NCI-H2227 treated with DMSO at 0.1 percent for 48 hours (cell line): ENCODE measurements around the gene MYL12A.
A peak's percentile ranks its signal among the peaks of the same experiment; 100 is the strongest.
"Not testable (repeated sequence)": the region's sequence is repeated elsewhere in the genome, so short reads cannot be mapped to it uniquely, and the experiment has no call there.

Experiments used
- DNase-seq: peaks from one replicate; lab custom pipeline; 2025; lab: John Stamatoyannopoulos, UW

Gene MYL12A

DNA sequence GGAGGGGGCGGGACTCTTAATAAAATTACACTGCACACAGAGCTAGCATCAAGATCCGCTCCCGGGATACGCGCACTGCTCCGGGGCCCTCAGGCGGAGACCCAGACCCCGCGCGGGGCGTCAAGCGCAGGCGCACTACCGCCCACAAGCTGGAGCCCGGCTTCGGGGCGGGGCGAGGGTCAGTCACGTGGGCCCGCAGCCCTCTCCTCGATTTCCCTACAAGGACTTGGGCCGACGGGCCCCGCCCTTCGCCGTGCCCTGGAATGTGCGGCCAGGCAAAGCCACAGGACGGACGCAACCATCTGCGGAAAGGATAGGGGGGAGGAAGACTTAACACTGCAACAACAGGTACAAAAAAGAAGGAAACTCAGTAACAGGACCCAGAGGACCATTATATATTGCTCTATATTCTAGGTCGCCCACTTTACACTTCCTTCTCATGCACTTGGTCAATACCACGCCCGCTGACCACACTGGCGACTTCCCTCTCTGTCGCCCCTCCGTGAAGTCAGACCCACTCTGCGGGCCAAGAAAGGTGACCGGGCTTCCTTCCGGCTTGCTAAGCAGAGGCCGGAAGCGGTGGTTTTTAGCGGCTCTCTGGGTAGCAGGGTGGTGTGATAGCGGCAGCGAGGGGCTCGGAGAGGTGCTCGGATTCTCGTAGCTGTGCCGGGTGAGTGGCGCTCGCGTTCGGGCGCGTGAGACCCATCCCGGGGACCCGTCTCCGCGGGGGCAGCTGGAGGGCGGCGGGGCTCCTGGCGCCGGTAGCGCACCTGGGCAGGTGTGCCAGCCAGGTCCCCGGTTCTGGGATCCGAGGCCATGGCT lies at the start of gene MYL12A:
Gene MYL12A (plus strand): TSS at position 562 of the 822 bp plus-strand sequence. CDS start 5,447 bp downstream, outside the sequence.
- DNase-seq = peak; percentile 98

DNA sequence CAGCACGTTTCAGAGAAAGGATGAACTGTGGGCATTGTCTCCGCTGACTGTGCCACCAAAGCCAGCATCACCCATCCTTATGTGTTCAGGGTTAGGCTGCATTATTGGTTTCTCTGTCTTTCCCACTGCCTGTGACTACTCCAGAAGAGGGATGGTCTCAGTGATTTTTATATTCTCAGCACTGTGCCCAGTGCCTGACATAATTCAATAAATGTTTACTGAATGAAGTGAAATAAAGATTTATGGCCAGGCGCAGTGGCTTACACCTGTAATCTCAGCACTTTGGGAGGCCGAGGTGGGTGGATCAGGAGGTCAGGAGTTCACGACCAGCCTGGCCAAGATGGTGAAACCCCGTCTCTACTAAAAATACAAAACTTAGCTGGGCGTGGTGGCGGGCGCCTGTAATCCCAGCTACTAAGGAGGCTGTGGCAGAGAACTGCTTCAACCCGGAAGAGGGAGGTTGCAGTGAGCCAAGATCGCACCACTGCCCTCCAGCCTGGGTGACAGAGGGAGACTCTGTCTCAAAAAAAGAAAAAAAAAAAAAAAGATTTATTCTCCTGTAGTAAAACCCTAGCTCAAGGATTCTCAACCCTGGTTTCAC lies 49.2 kb upstream of the MYL12A start:
- DNase-seq = not testable (repeated sequence)

DNA sequence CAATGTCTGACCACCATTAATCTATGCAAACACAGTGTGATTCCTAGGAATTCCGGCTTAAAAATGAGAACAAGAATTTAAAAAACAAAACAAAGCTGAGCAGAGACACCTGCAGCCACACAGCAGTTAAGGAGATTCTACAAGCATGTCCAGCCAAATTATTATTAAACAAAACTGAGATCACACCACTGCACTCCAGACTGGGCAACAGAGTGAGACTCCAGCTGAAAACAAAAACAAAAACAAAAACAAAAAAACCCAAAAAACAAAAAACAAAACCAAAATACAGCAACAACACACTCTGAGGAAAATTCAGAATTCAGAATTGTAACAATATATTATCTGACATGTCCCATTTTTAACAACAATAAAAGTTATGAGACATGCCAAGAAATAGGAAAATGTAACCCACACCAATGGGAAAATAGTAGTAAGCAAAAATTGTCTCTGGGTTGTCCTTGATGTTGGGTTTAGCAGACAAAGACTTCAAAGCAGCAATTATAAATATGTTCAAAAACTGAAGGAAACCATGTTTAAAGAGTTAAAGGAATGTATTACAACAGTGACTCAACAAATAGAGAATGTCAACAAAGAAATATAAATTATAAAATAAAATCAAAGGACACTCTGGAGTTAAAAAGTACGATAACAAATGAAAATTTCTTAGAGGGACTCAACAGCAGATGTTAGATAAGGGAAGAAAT lies 47.5 kb upstream of the MYL12A start:
- no peak for DNase-seq

DNA sequence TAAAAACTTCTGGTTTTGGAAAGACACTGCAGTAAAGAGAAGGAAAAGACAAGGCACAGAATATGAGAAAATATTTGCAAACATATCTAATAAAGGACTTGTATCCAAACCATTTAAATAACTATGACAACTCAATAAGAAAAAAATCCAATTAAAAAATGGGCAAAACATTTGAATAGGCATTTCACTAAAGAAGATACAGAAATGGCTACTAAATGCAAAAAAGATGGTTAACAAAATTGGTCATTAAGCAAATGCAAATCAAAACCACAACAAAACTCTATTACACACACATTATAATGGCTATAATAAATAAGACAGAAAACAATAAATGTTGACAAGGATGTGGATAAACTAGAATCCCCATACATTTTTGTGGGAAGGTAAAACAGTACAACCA lies 42.4 kb upstream of the MYL12A start:
- DNase-seq = no peak

DNA sequence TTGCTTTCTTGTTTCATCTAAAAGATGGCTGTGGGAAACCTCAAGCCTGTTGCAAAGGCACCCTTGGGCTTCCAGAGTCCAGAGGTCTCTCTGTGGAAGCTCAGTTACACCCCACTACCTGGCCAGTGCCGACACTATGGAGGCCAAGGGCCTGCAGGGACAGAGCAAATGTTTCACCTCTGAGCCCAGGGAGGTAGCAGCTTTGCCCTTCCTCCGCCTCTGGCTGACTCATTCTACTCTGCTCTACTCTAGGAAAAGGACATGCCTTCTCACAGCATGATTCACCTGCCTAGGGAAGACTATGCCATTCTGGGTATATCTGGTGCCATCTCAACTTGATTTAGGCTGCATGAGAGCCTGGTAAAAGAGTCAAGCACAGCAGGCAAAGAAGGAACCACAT lies 40.0 kb upstream of the MYL12A start:
- DNase-seq = no peak

DNA sequence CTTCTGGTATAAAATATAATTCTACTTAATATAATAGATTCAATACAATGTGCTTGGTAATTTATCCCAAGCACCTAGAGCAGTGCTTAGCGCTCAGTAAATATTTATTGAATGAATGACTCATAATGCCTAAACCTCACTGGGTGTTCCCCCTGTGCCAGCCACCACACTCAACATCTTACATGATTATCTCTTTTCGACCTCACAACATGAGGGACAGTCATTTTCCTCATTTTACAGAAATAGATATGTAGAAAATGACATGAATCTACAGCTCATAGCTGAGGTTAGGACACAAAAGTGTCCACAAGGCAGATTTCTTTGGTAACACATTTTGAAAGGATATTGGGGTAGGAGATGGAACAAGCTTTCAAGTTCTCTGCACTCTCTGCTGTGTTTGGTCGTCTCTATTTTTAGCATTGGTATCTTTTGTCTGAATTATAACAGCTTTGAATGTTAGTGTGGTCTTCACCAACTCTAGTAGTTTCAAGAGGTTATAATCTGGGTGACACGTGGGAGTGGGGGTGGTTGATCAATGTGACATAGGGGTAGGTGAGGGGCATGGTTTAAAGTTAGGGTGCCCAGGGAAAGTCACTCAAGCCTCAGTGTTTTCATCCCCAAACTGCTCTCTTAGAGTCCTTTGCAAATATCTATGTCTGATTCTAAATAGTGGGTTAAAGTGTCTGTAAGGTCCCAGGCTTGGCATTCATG lies 37.6 kb upstream of the MYL12A start:
- no peak for DNase-seq

DNA sequence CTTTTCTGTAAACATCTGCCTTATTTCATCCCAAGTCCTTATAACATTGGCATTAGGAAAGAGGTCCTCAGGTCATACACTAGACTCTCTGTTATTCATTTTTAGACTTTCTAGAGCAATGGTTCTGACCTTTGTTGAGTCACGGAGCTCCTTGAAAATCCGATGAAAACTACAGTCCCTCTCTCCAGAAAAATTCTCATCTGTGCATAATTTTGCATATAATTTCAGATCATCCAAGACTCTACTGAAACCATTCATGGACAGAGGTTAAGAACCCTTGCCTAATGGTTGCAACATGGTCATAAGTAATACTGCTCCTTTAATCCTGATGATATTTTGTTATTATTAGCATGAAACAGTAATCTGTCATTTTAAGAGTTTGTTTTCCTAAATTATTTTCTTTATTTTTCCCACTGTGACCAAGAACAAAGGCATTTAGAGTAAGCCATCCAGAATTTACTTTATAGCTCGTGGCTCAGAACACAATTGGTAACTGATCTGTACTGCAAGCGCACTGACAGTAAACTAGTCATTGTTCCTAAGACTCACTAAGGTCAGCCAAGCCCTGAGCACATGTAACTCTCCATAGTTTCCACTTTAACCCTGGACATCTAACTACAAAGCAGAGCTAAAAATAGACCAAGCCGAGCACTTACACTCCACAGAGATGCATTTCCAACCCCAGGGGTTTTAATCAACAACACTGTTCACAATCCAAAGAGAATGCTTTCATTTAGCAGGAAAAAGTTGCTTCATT lies 36.2 kb upstream of the MYL12A start:
- peak; percentile 83 for DNase-seq

DNA sequence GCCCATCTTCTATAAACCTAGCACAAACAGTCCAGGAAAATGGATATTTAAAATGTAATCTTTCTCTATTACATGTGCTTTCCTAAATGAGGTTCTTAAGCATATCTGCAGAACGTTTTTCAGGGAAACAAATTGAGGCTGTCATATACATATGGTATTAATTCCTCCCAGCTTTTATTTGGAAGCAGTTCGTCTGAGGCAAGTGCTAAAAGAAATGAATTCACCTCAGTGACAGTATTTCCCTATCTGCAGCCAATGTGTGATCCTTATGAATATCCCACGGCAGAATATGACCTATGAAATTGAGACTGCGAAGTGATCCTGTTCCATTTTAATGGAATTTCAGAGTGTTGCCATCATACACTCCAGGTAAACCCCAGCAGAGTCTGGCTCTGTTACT lies 34.9 kb upstream of the MYL12A start:
- DNase-seq = no peak

DNA sequence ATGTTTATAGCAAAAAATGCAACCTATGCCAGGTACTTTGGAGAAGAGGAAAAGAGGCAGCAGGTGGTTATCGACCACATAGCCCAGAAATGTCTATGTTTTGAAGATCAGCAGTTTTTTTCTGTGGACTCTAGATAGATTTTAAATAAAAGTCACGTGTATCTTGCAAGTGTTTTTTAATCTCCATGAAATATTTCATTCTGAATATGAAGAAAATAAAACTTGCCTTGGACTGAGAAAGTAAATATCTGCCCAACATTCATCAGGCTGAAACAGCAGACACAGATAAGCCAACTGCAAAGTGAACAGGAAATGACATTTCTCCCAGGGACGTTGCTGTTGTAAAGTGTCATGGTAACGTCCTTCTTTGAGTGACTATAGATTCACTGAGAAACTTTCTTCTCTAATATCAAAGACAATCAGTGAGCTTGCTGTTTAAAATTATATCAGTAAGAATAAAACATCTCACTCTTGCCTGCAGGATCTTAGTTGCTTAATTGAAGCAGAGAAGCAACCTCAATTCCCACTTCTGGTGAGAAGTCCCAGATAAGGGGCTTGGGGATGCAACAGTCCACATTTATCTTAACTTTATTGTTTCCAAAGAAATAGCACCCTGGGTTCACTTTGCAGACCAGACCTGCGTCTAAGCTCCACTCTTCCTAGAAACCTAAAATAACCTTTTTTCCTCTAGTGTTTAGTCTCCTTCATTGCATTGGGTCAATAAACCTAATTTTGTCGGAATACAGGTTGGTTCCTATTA lies 34.1 kb upstream of the MYL12A start:
- DNase-seq = no peak

DNA sequence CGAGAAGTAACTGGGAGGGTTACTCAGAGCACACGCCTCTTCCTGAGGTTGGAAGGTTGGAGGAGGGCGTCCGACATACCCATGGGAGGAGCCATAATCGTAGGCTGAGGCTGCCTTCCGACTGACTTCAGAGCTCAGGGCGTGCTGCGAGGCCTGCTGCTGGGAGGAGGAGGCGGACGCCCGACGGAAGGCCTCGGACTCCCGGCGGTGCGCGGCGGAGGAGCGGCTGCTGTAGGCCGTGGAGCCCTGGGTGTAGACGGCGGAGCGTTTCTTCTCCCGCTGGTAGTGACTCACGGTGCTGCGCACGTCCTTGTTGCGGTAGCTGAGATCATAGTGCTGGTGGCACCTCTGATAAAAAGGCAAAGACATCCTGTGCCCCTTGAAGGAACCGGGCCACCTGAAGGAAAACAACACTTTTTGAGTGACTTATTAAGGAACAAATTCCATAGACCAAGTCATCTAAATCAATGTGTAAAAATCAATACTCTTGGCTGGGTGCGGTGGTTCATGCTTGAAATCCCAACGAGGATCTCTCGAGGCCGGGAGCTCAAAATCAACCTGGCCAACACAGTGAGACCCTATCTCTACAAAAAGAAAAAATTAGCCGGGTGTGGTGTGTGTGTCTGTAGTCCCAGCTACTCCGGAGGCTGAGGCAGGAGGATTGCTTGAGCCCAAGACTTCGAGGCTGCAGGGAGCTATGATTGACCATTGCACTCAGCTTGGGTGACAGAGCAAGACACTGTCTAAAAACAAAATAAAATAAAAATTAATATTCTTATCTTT lies 32.6 kb upstream of the MYL12A start:
- no peak for DNase-seq

DNA sequence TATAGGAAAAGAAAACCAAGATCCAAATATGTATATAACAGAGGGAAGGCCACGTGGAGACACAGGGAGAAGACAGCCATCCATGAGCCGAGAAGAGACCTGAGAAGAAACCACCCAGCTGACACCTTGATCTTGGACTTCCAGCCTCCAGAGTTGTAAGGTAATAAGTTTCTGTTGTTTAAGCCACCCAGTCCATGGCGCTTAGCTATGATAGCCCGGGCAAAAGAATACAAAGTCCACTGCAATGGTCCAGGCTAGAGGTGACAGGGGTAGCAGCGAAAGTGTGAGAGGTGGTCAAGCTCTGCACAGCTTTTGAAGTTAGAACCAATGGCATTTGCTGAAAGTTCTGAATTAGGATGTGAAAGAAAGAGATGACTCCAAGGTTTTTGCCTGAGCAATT lies 30.6 kb upstream of the MYL12A start:
- DNase-seq = no peak

DNA sequence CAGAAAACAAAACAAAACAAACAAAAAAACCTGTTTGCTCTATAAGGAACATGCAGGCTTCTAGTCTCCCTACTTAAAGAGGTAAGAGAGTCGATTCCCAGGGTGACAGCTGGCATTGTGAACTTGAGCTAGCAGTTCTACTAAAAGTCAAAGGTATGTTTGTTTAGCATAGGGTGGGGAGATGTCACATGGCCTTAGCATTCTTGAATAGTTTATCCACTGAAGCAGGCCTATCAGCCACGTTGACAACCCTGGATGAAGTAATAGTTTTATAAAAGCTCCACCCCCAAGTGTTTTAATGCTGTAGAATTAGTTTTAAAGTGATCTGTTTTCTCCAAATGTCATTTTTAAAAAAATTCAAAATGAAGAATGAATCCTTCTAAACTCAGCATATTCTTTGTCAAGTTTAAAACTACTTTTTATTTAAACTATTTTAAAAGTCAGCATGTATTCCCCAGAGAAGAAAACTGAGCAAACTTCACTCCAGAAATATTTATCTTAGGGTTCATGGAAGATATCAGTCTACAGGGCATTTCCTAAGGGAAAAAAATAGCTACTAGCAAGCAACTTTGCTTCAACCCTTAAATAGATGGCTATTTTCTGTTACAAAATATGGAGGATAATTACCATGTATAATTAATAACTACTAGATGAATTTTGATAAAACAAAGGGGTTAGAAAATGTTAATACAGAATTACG lies 29.5 kb upstream of the MYL12A start:
- no peak for DNase-seq

DNA sequence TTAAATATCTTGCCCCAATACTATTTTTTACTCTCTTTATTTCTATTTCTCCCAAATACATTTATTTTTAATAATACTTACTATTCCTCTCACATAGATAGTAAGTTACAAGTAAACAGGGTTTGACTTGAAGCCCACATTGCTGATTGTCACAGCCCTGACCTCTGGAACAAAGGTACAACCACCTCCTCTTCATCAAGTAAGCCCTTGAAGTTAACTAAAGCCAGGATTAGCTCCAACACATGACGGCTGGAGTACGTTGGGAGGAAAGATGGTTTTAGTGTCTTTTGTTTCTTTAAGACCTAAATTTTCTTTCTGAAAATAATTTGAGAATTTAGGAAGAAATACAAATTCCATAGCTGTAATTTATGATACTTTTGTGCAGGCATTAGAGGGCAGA lies 28.8 kb upstream of the MYL12A start:
- DNase-seq = no peak

DNA sequence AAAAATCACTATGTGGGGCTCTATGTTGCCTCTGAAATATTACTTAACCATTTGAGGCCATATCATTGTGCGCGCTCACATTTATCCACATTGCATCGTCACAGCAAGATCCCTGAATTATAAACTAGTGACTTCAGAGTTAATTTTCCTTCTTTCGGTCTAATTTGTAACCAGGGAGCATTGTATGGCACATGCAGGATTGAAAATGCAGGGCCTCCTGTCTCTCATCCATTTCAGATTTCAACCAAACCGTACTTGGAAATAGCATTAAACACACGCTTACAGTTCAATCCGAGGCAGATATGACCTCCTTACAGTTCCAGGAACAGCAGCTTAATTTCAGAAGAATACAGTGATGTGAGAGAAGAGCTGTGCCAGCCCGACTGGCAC lies 28.4 kb upstream of the MYL12A start:
- DNase-seq = peak; percentile 24

DNA sequence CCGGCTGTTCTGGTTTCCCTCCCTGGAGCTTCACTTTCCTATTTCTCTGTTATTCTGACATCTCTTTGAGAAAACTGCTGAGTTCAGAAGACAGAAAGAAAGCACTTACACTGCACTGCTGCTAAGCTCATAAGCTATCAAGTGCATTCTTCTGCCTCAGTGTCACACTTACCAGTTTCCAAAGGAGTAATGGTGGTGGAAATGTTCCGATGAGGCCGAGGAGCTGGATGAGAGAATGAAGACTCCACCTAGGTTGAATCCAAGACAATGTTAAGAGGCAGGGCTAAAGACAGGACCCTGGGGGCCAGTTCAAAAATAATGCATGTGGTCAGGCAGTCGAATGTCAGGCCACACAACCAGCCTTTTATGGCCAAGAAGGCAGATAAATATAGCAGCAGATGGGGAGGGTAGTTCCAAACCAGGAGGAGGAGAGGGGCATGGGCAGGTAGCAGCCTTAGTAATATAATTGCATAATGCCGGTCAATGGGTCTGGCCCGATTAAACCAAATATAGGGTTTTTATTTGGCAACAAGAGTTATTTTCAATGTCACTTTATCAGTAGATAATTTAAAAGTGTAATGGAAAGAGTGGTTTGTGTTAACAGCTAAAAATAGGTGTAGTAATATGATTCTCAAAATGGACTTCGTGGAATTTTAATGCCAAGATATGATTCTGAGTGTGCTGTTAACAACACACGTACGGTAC lies 27.8 kb upstream of the MYL12A start, which contains the start of gene MYOM1:
Gene MYOM1 (minus strand): TSS at position 338 of the 705 bp plus-strand sequence. CDS start 4,745 bp downstream, outside the sequence.
- DNase-seq = no peak

DNA sequence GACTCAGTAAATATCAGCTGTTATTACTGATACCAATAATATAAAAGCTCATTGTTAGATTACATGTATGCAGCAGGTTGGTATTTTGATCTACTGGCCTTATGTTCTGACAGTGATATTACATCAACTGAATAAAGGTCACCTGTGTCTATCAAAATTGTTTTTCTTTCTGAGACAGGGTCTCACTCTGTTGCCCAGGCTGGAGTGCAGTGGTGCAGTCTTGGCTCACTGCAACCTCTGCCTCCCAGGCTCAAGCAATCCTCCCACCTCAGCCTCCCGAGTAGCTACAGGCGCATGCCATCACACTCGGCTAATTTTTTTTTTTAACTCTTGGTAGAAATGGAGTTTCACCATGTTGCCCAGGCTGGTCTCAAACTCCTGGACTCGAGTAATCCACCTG lies 26.7 kb upstream of the MYL12A start:
- DNase-seq = not testable (repeated sequence)

DNA sequence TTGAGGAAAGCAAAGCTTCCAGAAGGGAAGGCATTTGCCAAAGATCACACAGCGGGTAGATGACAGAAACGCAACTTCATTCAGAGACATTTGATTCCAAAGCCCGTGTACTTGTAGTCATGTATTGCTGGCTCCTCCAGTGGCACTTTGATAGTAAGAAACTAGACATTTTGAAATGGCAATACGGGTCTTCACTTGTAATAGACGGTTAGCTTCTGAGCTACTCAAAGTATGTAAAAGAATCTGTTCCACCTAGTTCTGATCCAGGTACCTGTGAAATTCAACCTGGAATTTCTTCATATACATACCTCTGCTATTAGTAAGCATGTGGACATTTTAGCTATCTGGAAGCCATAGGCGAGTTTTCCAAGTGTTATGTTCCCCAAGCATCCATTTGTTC lies 26.1 kb upstream of the MYL12A start:
- DNase-seq = no peak

DNA sequence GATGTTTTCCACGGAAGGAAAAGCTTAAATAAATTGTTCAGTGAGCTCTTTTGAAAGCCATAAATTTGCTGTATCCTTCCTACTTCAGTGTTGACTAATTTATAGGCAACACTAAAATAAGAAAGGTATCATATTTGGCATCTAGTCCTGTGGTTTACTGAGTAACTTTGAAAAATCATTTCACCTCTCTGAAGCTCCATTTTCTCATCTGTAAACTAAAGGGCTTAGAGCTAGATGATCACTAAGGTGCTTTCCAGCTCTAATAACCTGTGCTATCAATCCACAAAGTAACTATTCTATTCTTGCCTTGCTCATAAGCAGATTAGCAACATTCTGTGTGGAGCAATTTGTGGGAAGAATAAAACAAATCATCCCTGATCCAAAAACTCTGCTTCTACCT lies 24.2 kb upstream of the MYL12A start:
- no peak for DNase-seq

DNA sequence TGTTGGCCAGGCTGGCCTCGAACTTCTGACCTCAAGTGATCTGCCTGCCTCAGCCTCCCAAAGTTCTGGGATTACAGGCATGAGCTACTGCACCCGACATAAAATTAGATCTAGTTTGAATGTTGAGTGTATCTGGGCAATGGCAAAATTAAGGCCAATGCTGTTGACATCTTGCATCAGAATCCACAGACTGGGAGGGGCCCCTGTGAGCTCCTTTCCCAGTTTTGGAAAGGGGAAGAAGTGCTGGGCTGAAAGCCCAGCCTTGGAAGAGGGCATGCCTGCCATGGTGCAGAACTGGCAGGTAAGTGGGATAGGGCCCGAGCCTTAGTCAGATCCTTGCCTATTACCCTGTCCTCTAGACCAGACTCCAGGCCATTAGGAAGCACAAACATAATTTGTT lies 23.4 kb upstream of the MYL12A start:
- DNase-seq = no peak
